H9 (cell line): ENCODE measurements around the gene FARP2. TPM values are rescaled to one million over a fixed set of nuclear protein-coding genes. Genes with fewer than 3 reads are reported as not detected.

ENCODE experiments used
- DNase-seq: peaks from one replicate; pipeline ENCODE4 v3.0.0-alpha.2; 2017
- H2AFZ ChIP-seq: one replicate; pipeline ENCODE4 v1.6.1; 2013; ENCODE audit warnings: mild to moderate bottlenecking, low read length, control low read depth, moderate library complexity
- H2AK5ac ChIP-seq: 2 replicates; pipeline ENCODE4 v1.6.1; 2013; ENCODE audit warnings: low read length, control low read depth, mixed read lengths; ENCODE audit not compliant: insufficient read length
- H2BK120ac ChIP-seq: one replicate; pipeline ENCODE4 v1.6.1; 2013; ENCODE audit warnings: low read depth, mild to moderate bottlenecking, low read length, control low read depth, inconsistent platforms; ENCODE audit not compliant: poor library complexity, severe bottlenecking
- H2BK12ac ChIP-seq: 2 replicates; pipeline ENCODE4 v1.6.1; 2013; ENCODE audit warnings: low read length, control low read depth, mixed read lengths, low read depth; ENCODE audit not compliant: insufficient read length
- H2BK15ac ChIP-seq: 2 replicates; pipeline ENCODE4 v1.6.1; 2013; ENCODE audit warnings: low read depth, low read length, control low read depth
- H2BK20ac ChIP-seq: one replicate; pipeline ENCODE4 v1.6.1; 2013; ENCODE audit warnings: low read depth, mild to moderate bottlenecking, low read length, control low read depth, inconsistent platforms; ENCODE audit not compliant: poor library complexity, severe bottlenecking
- H2BK5ac ChIP-seq: 2 replicates; pipeline ENCODE4 v1.6.1; 2013; ENCODE audit warnings: low read length, control low read depth, mixed read lengths; ENCODE audit not compliant: insufficient read length
- H3K14ac ChIP-seq: 2 replicates; pipeline ENCODE4 v1.6.1; 2013; ENCODE audit warnings: low read length, control low read depth; ENCODE audit not compliant: insufficient read depth
- H3K18ac ChIP-seq: 2 replicates; pipeline ENCODE4 v1.6.1; 2013; ENCODE audit warnings: low read depth, mild to moderate bottlenecking, mixed read lengths, low read length, control low read depth; ENCODE audit not compliant: insufficient read length
- H3K23ac ChIP-seq: 2 replicates; pipeline ENCODE4 v1.6.1; 2013; ENCODE audit warnings: low read length, control low read depth, mixed read lengths, low read depth; ENCODE audit not compliant: insufficient read length
- H3K23me2 ChIP-seq: 2 replicates; pipeline ENCODE4 v1.6.1; 2013; ENCODE audit warnings: low read depth, mild to moderate bottlenecking, mixed read lengths, low read length, control low read depth; ENCODE audit not compliant: insufficient read length, poor library complexity, severe bottlenecking
- H3K27ac ChIP-seq: 2 replicates; pipeline ENCODE4 v1.5.1; 2013; ENCODE audit warnings: low read length, control low read depth, mixed read lengths, low read depth; ENCODE audit not compliant: insufficient read length
- H3K27me3 ChIP-seq: 2 replicates; pipeline ENCODE4 v1.6.1; 2013; ENCODE audit warnings: low read length, control low read depth, inconsistent platforms; ENCODE audit not compliant: insufficient read depth
- H3K4ac ChIP-seq: 2 replicates; pipeline ENCODE4 v1.6.1; 2013; ENCODE audit warnings: low read depth, mild to moderate bottlenecking, control low read depth, inconsistent platforms, low read length, moderate library complexity
- H3K4me1 ChIP-seq: 2 replicates; pipeline ENCODE4 v1.6.1; 2013; ENCODE audit warnings: low read length, control low read depth, inconsistent platforms; ENCODE audit not compliant: insufficient read depth
- H3K4me2 ChIP-seq: 2 replicates; pipeline ENCODE4 v1.6.1; 2013; ENCODE audit warnings: low read length, control low read depth, mixed read lengths; ENCODE audit not compliant: insufficient read length, insufficient read depth
- H3K56ac ChIP-seq: 2 replicates; pipeline ENCODE4 v1.6.1; 2013; ENCODE audit warnings: low read depth, mild to moderate bottlenecking, mixed read lengths, low read length, control low read depth; ENCODE audit not compliant: insufficient read length
- H3K79me1 ChIP-seq: 2 replicates; pipeline ENCODE4 v1.6.1; 2013; ENCODE audit warnings: low read depth, mild to moderate bottlenecking, moderate library complexity, low read length, control low read depth, inconsistent platforms; ENCODE audit not compliant: insufficient read depth, poor library complexity, severe bottlenecking
- H3K79me2 ChIP-seq: 2 replicates; pipeline ENCODE4 v1.6.1; 2013; ENCODE audit warnings: low read length, control low read depth, inconsistent platforms; ENCODE audit not compliant: insufficient read depth
- H3K9ac ChIP-seq: 2 replicates; pipeline ENCODE4 v1.6.1; 2013; ENCODE audit warnings: low read length, control low read depth, mixed read lengths; ENCODE audit not compliant: insufficient read length; ENCODE audit errors: extremely low read depth
- H3K9me3 ChIP-seq: one replicate; pipeline ENCODE4 v1.6.1; 2013; ENCODE audit warnings: low read depth, low read length, inconsistent platforms; ENCODE audit not compliant: control insufficient read depth
- H3T11ph ChIP-seq: one replicate; pipeline ENCODE4 v1.6.1; 2013; ENCODE audit warnings: mild to moderate bottlenecking, low read length, control low read depth, inconsistent platforms
- H4K20me1 ChIP-seq: one replicate; pipeline ENCODE4 v1.6.1; 2013; ENCODE audit not compliant: control insufficient read depth, insufficient read length, insufficient read depth
- H4K5ac ChIP-seq: 2 replicates; pipeline ENCODE4 v1.6.1; 2013; ENCODE audit warnings: low read depth, mild to moderate bottlenecking, mixed read lengths, low read length, control low read depth; ENCODE audit not compliant: insufficient read length
- H4K8ac ChIP-seq: replicated peaks from 2 replicates; pipeline ENCODE4 v1.6.1; 2013; ENCODE audit warnings: low read length, control low read depth, mixed read lengths, low read depth; ENCODE audit not compliant: insufficient read length
- H4K91ac ChIP-seq: 2 replicates; pipeline ENCODE4 v1.6.1; 2013; ENCODE audit warnings: low read depth, mild to moderate bottlenecking, moderate library complexity, mixed read lengths, low read length, control low read depth; ENCODE audit not compliant: insufficient read length
- H3K27ac Mint-ChIP-seq, 3 experiments: 2 replicates in 2 of 3; 3 replicates in 1 of 3; pipeline ENCODE4 v1.8.0; 2020 to 2021; ENCODE audit warnings: mixed read lengths in 3 of 3, mild to moderate bottlenecking in 1 of 3, moderate library complexity in 1 of 3
- H3K27me3 Mint-ChIP-seq: 2 replicates; pipeline ENCODE4 v1.8.0; 2021; ENCODE audit warnings: low read depth, mild to moderate bottlenecking, moderate library complexity, mixed read lengths
- H3K36me3 Mint-ChIP-seq, 3 experiments: 2 replicates in 2 of 3; 3 replicates in 1 of 3; pipeline ENCODE4 v1.8.0; 2020 to 2021; ENCODE audit warnings: low read depth in 3 of 3, mixed read lengths in 3 of 3; ENCODE audit not compliant: insufficient read depth in 1 of 3
- H3K4me1 Mint-ChIP-seq, 2 experiments: 2 replicates each; pipeline ENCODE4 v1.8.0; 2020; ENCODE audit warnings: mixed read lengths in 2 of 2
- H3K4me3 Mint-ChIP-seq, 2 experiments: 2 replicates in 1 of 2; 3 replicates in 1 of 2; pipeline ENCODE4 v1.8.0; 2020 to 2021; ENCODE audit warnings: mild to moderate bottlenecking in 2 of 2, mixed read lengths in 2 of 2, moderate library complexity in 1 of 2
- H3K9me3 Mint-ChIP-seq, 2 experiments: 2 replicates in 1 of 2; 3 replicates in 1 of 2; pipeline ENCODE4 v1.8.0; 2020; ENCODE audit warnings: mild to moderate bottlenecking in 2 of 2, mixed read lengths in 2 of 2, moderate library complexity in 1 of 2
- CTCF ChIP-seq: fragments of 200-600 bp; sonication (generic); conservative IDR thresholded peaks from 3 replicates; pipeline ENCODE4 v1.8.0; 2021; ENCODE audit warnings: antibody characterized with exemption, mild to moderate bottlenecking
- WGBS: extraction: QIAGEN DNeasy Blood & Tissue Kit; methylation state at CpG from one replicate; pipeline ENCODE4 v1.1.7; 2013; ENCODE audit warnings: missing lambda C conversion rate, low lambda C conversion rate, mixed read lengths; ENCODE audit not compliant: insufficient read length; ENCODE audit errors: extremely low coverage; 5-methylcytosine and 5-hydroxymethylcytosine counted together
- total RNA-seq: library from RNA; stranded (reverse); gene quantifications from 2 replicates; pipeline ENCODE4 v1.2.1, GENCODE V29; 2021

FARP2 gene
- total RNA-seq, 1 experiment from 2014 or later = 33.9 TPM

DNA sequence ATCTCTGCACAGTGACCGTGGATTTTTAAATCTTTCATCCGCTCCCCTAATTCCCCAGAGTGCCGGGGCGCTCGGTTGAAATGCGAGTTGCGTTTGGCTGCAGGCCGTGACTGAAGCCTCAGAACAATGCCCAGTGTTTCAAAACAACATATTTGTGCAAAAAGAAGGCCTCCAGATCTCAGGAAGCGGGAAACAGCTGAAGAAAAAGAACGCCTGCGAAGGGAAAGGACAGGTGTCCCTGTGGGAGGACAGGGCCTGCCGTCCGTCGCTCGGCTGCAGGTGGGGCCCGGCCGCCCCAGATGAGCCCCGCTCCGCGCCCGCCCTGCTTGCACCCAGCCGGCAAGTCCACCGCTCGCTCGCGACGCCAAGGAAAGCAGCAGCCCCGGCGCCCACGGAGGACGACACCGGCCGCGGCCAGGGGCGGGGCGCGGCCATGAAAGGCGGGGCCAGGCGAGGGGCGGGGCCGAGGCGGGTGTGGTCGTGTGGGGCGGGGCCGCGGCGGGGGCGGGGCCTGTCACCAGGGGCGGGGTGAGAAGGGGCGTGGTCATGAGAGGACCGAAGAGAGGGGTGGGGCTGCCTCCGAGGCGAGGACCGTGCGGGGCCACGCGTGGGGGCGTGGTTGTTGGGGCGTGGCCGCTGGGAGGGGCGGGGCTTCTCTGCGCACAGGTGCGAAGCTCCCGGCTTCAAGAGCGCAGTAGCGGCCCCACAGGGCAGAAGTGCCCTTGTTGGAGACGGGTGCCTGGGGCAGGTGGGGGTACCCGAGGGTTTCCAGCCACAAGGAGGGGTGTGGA lies 184.9 kb downstream of the FARP2 start:
- Histone ChIP-seq H3K14ac (peak overlapping the region; percentile 70; the same call in 1 of the 2 replicates), H4K91ac (no peak overlapping the region), H3K79me1 (no peaks in the 10 kb centered on the region), H2BK5ac (no peak overlapping the region), H3K56ac (no peak overlapping the region), H3K9ac (no peak overlapping the region), H2BK20ac (no peak overlapping the region), H3K4me1 (no peaks in the 10 kb centered on the region), H3T11ph (no peak overlapping the region), H3K27me3 (peaks cover 16% of the 10 kb centered on the region; the same call in 1 of the 2 replicates), H2BK120ac (no peak overlapping the region), H4K5ac (no peak overlapping the region), H2AFZ (no peak overlapping the region), H3K23me2 (peaks cover 11% of the 10 kb centered on the region), H3K9me3 (no peaks in the 10 kb centered on the region), H2AK5ac (no peak overlapping the region), H3K18ac (no peak overlapping the region), H3K79me2 (no peaks in the 10 kb centered on the region), H4K8ac (no peak overlapping the region), H3K4me2 (peak overlapping the region; percentile 49), H2BK15ac (no peak overlapping the region), H3K4ac (no peak overlapping the region), H3K27ac (no peak overlapping the region), H3K23ac (no peak overlapping the region), H2BK12ac (no peak overlapping the region), H4K20me1 (no peaks in the 10 kb centered on the region)
- TF ChIP-seq CTCF = no peak
- Mint-ChIP-seq H3K9me3 (peaks cover 2% of the 10 kb centered on the region in 2 experiments; a peak in 1 of 5 replicates), H3K27me3 (peaks cover 48% of the 10 kb centered on the region), H3K36me3 (no peaks in the 10 kb centered on the region), H3K4me1 (peaks cover 3 to 13% of the 10 kb centered on the region in 2 experiments; a peak in 3 of 4 replicates), H3K4me3 (peak overlapping the region; percentile 63 to 84), H3K27ac (peak overlapping the region in 1 of 3 experiments; percentile 77; a peak in 3 of 7 replicates)
- DNase-seq = peak; percentile 95
- WGBS = no CpG with 5 or more reads among the region's 68 CpGs
